HL-60 (cell line): ENCODE data around the gene BEND3.

Experiments
- SPI1 ChIP-seq: IDR thresholded peaks from 2 replicates; pipeline ENCODE4 v1.6.1; 2012; ENCODE audit warnings: low read depth, mild to moderate bottlenecking, borderline replicate concordance
- TF ChIP-seq, protein P1 (sequence below): IDR thresholded peaks from one replicate; pipeline ENCODE4 v1.5.1; 2011; ENCODE audit warnings: low read length, control low read depth, inconsistent platforms; ENCODE audit not compliant: insufficient read depth

DNA sequence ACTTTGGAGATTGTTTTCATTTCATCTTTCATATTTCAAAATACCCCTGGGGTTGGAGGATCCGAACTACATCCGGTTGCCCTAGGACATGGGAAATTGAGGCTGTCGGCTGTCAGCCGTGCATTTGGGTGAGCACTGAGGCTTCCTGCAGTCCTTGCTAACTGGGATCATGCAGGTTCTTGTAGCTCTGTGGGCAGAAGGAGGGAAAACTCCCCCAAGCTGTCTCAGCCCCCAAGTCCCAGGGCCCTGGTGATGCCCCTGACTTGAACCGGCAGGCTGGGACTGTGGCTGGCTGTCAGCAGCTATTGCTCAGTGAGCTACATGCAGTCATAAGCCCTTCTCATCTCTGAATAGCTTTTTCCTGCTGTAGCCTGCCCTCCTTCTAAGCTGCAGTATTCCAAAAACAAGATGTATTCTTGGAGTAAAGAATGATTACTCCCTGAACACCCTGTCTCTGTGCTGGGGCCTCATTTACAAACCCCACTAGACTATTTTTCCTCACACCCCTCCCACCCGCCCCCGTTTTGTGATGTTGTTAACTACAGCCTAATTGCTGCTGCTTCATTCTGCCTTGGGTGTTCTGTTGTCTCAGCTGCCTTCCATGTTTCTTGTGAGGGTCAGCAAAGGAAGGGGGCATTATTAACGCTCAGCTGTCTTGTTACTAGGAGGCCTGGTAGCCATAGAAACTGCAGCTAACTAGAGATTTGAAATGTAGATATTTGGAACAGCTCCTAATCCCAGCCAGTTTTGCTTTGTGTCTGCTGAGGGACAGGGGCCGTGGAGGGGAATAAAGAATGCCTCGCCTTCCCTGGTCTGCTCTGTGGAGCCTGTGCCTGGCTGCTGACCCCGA is 69.3 kb downstream of the BEND3 start:
- TF ChIP-seq, protein P1, sequence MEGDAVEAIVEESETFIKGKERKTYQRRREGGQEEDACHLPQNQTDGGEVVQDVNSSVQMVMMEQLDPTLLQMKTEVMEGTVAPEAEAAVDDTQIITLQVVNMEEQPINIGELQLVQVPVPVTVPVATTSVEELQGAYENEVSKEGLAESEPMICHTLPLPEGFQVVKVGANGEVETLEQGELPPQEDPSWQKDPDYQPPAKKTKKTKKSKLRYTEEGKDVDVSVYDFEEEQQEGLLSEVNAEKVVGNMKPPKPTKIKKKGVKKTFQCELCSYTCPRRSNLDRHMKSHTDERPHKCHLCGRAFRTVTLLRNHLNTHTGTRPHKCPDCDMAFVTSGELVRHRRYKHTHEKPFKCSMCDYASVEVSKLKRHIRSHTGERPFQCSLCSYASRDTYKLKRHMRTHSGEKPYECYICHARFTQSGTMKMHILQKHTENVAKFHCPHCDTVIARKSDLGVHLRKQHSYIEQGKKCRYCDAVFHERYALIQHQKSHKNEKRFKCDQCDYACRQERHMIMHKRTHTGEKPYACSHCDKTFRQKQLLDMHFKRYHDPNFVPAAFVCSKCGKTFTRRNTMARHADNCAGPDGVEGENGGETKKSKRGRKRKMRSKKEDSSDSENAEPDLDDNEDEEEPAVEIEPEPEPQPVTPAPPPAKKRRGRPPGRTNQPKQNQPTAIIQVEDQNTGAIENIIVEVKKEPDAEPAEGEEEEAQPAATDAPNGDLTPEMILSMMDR: no peak
- no peak for TF ChIP-seq SPI1
